SW 1271 (cell line): ENCODE results near the gene EPHX1.

Source experiments
- DNase-seq, 2 experiments: peaks; one replicate each; lab custom pipeline; 2025; lab: John Stamatoyannopoulos, UW

The EPHX1 gene

GRCh38 chr1:225861834-225862580 is 52.1 kb downstream of the EPHX1 start:
- DNase-seq = no peak

- no peak for DNase-seq
Measured at GRCh38 chr1:225862581-225862950, 52.6 kb downstream of the EPHX1 start.

DNA sequence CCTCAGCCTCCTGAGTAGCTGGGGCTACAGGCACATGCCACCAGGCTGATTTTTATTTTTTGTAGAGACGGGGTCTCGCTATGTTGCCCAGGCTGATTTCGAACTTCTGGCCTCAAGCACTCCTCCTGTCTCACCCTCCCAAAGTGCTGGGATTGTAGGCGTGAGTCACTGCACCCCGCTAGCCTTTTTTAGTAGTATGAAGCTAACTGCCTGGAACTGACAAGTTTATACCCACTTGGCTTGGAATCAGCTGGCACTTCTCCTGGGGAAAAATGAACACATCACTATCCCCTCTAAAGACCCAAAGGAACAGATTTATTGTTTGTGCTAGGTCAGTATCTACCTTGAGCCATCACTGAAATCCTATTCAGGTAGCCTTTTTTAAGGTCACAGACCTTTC is 53.2 kb downstream of the EPHX1 start:
- DNase-seq = no peak

DNA sequence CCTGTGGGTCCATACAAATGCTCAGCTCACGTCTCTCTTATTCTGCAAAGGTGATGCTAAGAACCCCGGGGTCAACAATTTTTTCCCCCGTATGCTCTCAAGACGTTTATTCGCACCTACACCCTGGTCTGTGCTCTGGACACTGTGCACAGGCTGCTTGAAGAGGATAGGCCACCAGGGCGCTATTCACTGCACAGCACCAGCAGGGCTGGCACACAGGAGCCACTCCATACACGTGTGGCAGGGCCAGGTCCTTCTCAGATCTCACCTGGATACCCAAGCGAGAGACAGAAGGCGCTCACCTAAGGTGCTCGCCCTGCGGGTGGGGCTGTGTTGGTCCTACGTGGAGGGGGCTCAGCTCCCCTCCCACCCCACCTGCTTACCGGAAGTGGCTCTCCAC is 55.6 kb downstream of the EPHX1 start:
- no peak for DNase-seq

DNA sequence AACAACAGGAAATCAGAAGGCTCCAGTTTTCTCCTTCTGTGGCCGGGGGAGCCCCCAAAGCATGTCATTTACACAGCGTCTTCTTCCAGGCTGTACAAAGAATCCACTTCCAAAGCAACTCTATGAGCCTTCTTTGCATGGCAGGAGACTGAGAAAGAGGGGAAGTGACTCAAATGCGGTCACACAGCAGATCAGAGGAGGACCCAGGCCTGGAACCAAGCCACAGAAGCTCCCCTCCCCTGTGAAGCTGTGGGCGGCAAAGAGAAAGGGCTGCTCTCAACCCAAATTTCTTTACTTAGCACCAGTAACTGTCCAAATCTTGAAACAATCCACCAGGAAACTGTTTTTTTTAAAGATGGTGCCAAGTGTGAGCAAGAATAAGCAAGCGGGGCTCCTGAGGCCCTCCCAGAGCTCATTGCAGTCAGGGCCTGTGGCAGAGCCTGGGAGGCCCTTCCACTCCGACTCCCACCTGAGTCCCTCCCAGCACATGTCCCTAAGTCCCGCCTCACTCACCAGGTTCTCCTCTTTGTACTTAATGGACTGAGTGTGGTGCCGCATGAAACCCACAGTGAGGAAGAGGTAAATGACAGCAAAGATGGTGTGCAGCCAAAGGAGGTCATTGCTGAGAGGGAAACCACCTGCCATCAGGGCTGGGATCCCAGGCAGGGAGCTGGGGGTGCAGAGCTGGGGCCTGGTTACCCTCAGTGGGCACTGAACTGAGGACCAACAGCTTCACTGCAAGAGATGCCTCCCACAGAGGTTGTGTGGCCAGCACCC is 56.3 kb downstream of the EPHX1 start:
- no peak for DNase-seq

DNA sequence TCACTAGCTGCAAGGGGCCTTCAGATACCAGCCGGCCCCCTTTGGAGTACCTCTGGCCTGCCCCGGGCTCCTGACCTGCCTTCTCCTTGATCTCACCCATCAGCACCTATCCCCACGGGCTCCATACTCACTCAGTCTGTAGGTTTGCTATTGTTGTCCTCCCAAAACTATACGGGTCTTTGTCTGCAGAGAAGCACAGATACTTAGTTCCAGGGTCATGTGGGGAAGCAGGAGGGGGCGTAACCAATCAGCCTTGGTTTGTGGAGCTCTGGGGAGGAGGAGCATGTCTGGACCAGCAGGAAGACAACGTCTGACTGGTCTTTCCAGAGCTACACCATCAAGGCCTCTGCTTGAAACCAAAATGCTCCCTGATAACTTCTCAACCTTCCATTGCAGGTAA is 57.1 kb downstream of the EPHX1 start:
- DNase-seq = no peak

DNA sequence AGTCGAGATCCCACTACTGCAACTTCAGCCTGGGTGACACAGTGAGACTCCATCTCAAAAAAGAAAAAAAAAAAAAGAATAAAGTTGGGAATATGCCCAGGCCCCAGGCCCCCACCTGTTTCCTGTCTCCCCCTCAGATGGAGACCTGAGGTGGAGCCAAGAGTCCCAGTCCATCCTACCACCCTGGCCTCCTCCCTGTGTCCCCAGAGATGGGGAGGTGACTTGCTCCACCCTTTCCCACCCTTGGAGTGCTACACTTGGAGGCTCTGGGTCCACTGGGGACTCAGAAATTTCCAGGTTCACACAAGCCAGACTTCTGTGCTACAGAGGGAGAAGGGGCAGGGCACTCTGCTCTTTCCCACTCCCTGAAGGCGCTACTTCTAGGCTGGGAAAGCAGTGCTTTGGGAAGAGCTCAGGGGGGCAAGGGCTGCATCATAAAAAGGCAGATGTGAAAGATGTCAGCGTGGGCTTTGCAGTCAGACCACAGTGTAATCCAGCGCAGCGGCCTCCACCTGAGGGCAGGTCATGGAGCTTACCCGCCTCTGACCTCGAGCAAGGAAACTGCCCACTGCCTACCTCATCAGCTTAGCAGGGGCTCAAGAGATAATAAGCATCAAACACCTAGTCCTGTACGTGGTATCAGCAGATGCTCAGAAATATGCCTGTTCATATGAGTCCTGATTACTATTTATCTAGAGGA is 58.9 kb downstream of the EPHX1 start:
- no peak for DNase-seq

- no peak for DNase-seq
Measured at GRCh38 chr1:225870911-225871310, 61.0 kb downstream of the EPHX1 start.

GRCh38 chr1:225871359-225872074 is 61.6 kb downstream of the EPHX1 start:
- DNase-seq = no peak

DNA sequence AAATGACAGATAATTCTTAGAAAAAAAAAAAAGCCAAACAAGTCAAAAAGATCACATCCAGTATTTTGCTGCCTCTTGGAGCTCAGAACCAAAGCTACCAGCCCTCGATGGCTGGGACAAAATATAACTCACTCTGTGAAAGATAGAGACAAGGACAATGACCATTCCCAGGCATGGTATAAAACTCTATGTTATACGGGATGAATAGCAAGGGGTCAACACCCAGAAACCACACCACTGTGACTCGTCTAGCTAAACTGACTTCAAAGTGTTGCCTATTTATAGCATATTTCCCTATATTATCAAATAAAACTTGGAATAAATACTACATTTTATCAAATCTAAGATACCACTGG is 62.1 kb downstream of the EPHX1 start:
- DNase-seq = no peak

GRCh38 chr1:225873281-225873850 is 63.4 kb downstream of the EPHX1 start:
- no peak for DNase-seq

- DNase-seq = no peak
Measured at GRCh38 chr1:225874431-225874830, 64.5 kb downstream of the EPHX1 start.

- no peak for DNase-seq
Measured at GRCh38 chr1:225875044-225875815, 65.3 kb downstream of the EPHX1 start.

- no peak for DNase-seq
Measured at GRCh38 chr1:225876900-225877510, 67.1 kb downstream of the EPHX1 start.

DNA sequence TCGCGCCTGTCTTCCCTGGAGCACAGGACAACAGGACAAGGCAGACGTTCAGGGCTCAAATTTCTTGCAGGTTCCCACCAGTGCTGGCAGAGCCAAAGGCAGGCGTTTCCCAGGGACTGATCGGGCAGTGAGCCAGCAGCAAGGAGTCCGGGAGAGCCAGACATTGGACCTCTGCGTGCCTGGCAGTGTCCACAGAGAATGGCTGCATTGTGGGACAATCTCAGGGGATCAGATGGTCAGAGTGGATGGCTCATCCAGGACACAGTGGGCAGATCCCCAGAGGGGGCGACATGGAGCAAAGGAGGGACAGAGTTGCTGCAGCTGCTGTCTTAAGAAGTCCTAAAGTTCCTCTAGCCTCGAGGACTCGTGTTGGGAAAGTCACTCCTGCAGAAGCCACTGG is 67.7 kb downstream of the EPHX1 start:
- DNase-seq = peak in 1 of 2 experiments; percentile 43

DNA sequence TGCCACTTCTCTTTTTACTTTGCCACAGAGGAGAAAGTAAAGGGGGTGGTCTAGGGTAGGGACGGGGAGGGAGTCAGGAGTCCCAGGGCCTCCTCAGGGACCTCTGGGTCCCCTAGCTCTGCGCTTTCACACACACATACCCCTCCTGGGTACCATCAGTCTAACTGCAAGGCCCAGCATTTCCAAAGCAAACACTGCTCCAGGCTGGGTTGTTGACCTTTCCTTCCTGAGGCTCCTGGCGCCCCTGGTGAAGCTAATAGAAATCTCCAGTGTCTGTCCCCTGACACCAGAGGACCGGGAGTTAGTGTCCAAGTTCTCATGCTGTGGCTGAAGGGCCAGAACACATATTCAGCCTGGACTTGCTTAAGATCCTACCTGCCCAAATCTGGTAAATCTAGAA is 68.4 kb downstream of the EPHX1 start:
- no peak for DNase-seq

DNA sequence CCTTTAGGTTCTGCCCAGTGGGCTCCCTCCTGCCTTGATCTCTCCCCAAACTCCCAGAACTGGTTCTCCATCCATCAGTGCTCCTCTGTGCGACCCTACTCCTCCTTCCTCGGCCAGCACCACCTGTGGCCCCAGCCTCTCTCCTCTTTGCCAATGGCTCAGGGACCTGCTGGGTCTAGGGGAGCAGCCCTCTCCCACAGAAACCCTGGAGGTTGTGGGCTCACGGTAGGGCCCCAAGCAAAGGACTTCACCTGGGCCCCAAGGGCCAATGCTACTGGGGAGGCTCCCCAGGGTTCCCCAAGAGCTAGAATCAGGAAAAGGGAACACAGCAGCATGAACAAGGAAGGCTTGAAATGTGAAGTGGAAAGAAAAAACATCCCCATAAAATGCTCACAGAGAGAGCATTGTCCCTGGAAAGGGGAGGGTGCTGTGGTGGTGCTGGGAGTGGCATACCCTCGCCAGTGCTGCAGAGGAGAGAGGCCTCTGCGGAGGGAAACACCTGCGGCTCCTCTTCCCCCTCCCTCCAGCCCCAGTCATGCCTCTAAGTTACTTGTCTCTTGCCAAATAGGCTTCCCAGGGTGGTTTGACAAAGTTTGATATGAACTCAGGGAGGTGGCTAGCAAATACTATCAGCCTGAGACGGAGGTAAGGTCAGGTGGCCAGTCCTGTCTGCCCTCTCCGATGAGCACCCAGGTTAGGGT is 69.7 kb downstream of the EPHX1 start:
- no peak for DNase-seq

DNA sequence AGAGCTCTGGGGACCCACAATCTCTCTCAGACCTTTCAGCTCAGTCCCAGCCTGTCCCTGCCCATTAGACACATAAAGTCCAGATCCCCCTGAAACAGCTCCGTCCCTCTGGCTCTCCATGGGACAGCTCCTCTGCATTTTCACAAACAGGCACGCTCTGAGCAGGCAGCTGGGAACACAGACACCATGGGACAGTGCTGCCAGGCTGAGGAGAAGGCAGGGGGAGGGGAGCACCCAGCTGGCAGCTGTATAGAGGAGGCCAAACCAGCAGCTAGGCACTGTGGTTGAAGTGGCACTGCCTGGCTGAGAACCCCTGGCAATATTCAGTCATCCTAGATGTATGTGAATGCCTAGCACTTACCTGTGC is 70.3 kb downstream of the EPHX1 start:
- no peak for DNase-seq

- DNase-seq = no peak
Measured at GRCh38 chr1:225880636-225881035, 70.7 kb downstream of the EPHX1 start.
